Epithelial cell of esophagus (primary cell): ENCODE results near the gene MTF2.
"Not testable (repeated sequence)": the region's sequence is repeated elsewhere in the genome, so short reads cannot be mapped to it uniquely, and the experiment has no call there.

Experiments used
- DNase-seq: peaks from one replicate; pipeline ENCODE4 v3.0.0; 2010; ENCODE audit warnings: low read depth
- H3K4me3 ChIP-seq: 2 replicates; pipeline ENCODE4 v1.5.1; 2011; ENCODE audit warnings: mild to moderate bottlenecking, low read length, control low read depth
- TF ChIP-seq, protein P1 (sequence below): IDR thresholded peaks from 2 replicates; pipeline ENCODE4 v1.5.1; 2011; ENCODE audit warnings: low read depth, mild to moderate bottlenecking, low read length, control low read depth, inconsistent platforms; ENCODE audit not compliant: insufficient read depth; ENCODE audit errors: missing control alignments

Gene MTF2

DNA sequence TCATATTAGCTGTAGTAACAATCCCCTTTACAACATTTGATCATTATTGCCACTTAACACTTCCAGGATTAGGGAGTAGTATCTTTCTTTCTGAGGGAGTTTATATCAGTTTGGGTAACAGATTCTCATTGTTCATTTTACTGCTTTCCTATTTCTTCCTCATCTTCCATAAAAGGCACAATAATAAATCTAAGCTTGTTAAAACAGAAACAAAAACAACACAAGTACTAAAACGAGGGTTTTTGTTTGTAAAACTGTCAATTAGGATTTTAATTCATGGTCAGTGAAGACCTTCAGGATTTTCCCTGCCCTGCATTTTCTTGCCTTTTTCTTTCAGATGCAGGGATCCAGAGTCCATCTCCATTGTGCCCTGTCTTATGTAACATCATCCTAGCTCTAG, 71.6 kb downstream of the MTF2 start:
- no peak overlapping the region for H3K4me3 ChIP-seq
- TF ChIP-seq, protein P1, sequence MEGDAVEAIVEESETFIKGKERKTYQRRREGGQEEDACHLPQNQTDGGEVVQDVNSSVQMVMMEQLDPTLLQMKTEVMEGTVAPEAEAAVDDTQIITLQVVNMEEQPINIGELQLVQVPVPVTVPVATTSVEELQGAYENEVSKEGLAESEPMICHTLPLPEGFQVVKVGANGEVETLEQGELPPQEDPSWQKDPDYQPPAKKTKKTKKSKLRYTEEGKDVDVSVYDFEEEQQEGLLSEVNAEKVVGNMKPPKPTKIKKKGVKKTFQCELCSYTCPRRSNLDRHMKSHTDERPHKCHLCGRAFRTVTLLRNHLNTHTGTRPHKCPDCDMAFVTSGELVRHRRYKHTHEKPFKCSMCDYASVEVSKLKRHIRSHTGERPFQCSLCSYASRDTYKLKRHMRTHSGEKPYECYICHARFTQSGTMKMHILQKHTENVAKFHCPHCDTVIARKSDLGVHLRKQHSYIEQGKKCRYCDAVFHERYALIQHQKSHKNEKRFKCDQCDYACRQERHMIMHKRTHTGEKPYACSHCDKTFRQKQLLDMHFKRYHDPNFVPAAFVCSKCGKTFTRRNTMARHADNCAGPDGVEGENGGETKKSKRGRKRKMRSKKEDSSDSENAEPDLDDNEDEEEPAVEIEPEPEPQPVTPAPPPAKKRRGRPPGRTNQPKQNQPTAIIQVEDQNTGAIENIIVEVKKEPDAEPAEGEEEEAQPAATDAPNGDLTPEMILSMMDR: no peak
- DNase-seq: no peak

DNA sequence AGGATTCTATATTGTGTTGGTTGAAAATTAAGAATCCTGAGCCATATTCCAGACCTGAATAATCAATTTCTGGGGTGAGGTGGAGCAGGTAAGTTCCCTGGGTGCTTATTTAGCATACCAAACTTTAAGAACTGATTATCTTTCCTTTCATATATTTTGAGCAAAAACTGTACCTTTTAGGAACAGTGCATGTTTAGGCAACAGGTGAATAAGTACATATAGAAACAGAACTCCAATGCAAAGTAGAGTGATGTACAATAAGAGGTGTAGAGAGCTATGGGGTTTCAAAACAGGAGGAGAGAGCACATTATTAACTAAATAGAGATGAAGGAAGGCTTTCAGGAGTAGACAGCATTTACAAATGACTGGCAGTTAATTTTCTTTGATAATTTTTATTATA, 72.4 kb downstream of the MTF2 start:
- TF ChIP-seq, protein P1: no peak
- no peak for DNase-seq
- no peak overlapping the region for H3K4me3 ChIP-seq

DNA sequence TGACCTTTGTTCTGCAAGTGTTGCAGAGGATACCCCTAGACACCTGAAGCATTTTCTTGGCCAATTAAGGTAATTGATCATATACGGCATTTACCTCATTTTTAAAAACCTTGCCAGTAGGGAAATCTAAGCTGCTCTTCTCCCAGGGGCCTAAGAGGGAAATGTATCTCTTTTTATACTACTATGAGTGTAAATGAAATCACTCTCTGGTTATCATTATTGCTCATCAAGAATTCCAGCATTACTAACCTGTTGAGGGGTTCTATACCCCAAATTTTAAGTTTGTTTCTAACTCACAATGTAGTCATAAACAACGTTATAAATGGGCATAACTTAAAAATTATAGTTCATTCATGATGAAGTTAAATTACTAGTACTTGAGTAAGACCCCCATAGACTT, 73.8 kb downstream of the MTF2 start:
- no peak overlapping the region for H3K4me3 ChIP-seq
- TF ChIP-seq, protein P1: no peak
- DNase-seq: no peak

DNA sequence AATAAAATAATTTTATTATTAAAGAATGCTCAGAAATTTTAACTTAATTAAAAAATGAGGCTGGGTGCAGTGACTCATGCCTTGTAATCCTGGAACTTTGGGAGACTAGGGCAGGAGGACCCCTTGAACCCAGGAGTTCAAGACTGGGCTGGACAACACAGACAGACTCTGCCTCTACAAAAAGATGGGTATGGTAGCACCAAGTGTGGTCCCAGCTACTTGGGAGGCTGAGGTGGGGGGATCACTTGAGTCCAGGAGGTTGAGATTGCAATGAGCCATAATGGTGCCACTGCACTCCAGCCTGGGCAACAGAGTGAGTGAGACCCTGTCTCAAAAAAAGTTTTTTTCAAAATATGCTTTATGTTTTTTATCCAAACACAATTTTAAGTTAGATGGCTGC, 75.8 kb downstream of the MTF2 start:
- DNase-seq: no peak
- TF ChIP-seq, protein P1: no peak
- H3K4me3 ChIP-seq: no peak overlapping the region

DNA sequence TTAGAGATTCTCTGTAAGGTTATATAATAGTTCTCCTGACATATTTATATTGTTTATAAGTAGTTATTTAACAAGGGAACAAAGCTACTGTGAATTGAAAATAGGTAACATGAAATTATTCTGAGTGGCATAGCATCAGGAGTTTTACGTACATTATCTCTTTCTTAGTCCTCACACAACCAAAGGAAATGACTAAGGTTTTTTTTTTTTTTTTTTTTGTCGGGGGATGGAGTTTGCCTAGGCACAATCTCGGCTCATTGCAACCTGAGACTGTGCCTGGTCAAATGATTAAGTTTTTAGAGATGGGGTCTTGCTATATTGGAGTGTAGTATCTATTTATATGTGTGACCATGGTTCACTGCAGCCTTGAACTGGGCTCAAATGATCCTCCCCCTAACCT, 76.3 kb downstream of the MTF2 start:
- no peak overlapping the region for H3K4me3 ChIP-seq
- peak; percentile 10 for DNase-seq
- TF ChIP-seq, protein P1: no peak

DNA sequence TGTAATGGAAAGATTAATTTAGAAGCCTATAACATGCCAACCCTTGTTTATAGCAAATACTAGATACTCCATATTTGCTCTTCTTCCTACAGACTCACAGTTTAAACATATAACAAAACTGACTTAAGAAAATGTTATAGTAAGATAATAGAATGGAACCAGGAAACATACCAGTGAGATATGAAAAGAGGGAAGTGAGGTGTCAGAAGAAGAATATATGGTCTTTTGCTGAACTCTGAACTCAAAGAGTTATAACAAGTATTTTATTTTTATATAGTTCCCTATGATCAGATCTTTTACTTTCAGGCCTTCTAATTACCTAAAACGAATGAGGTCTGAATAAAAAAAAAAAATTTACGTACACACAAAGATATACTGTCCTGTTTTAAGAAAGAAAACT, 80.3 kb downstream of the MTF2 start:
- TF ChIP-seq, protein P1: no peak
- no peak for DNase-seq
- H3K4me3 ChIP-seq: no peak overlapping the region

DNA sequence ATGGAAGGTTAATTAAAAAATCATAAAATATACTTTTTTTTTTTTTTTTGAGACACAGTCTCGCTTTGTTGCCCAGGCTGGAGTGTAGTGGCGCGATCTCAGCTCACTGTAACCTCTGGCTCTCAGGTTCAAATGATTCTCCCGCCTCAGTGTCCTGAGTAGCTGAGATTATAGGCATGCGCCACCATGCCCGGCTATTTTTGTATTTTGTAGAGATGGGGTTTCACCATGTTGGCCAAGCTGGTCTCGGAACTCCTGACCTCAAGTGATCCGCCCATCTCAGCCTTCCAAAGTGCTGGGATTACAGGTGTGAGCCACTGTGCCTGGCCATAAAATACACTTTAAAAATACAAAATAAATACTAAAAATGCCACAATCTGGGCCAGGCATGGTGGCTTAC, 84.2 kb downstream of the MTF2 start:
- H3K4me3 ChIP-seq, DNase-seq: not testable (repeated sequence)

DNA sequence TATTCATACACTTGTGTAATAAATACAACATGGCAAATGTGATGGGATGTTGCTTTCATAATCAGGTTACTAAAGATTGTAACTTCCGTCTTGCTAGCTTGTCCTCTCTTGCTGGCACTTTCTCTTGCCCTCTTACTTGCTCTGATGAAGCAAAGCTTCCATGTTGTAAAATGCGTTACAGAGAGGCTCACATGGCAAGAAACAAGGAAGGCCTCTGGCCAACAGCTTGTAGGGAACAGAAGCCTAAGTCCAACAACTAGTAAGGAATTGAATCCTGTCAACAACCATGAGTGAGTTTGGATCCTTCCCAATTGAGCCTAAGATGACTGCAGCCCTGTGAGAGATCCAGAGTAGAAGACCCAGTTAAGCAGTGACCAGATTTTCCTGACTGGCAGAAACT, 85.7 kb downstream of the MTF2 start:
- no peak for DNase-seq
- H3K4me3 ChIP-seq: no peak overlapping the region
- TF ChIP-seq, protein P1: no peak

DNA sequence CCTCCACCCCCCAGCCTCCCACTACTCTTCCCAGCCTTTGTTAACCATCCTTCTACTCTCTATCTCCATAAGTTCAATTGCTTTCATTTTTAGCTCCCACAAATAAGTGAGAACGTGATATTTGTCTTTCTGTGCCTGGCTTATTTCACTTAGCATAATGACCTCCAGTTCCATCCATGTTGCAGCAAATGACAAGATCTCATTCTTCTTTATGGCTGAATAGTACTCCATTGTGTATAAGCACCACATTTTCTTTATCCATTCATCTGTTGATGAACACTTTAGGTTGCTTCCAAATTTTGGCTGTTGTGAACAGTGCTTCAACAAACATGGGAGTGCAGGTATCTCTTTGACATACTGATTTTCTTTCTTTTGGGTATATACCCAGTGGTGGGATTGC, 86.8 kb downstream of the MTF2 start:
- not testable (repeated sequence) for DNase-seq, H3K4me3 ChIP-seq
